HEK293 (cell line): ENCODE measurements around the gene CDK5.

Source experiments
- ATF2 ChIP-seq: fragments of 450-650 bp; formaldehyde crosslinking; IDR thresholded peaks from 2 replicates; pipeline ENCODE4 v1.5.1; 2016; ENCODE audit warnings: missing biosample characterization, missing genetic modification characterization, low read depth
- KLF16 ChIP-seq: fragments of 450-650 bp; formaldehyde crosslinking; IDR thresholded peaks from 2 replicates; pipeline ENCODE4 v1.5.1; 2017; ENCODE audit warnings: missing biosample characterization, missing genetic modification characterization
- ZBTB8A ChIP-seq: fragments of 450-650 bp; formaldehyde crosslinking; IDR thresholded peaks from 2 replicates; pipeline ENCODE4 v1.5.1; 2016; ENCODE audit warnings: missing biosample characterization, missing genetic modification characterization
- ZNF394 ChIP-seq: fragments of 450-650 bp; formaldehyde crosslinking; IDR thresholded peaks from 2 replicates; pipeline ENCODE4 v1.5.1; 2016; ENCODE audit warnings: missing biosample characterization, missing genetic modification characterization, mild to moderate bottlenecking, moderate library complexity, borderline replicate concordance
- ZNF707 ChIP-seq: fragments of 450-650 bp; formaldehyde crosslinking; IDR thresholded peaks from 2 replicates; pipeline ENCODE4 v1.5.1; 2016; ENCODE audit warnings: missing biosample characterization, missing genetic modification characterization

- TF ChIP-seq KLF16 (tag by site-specific recombination) = no peak
- TF ChIP-seq ATF2 (tag by site-specific recombination) = no peak
- no peak for TF ChIP-seq ZNF394 (tag by site-specific recombination)
- TF ChIP-seq ZBTB8A = no peak
- no peak for TF ChIP-seq ZNF707
These were observed 1.4 kb downstream of the CDK5 start for GRCh38 chr7:151056283-151056665.
